HepG2 (cell line): ENCODE results near the gene RNASE7. TPM values are rescaled to one million over a fixed set of nuclear protein-coding genes. Genes with fewer than 3 reads are reported as not detected.
A peak's percentile ranks its signal among the peaks of the same experiment; 100 is the strongest.

Experiments used
- CC2D1A ChIP-seq: sonication (generic); formaldehyde crosslinking; IDR thresholded peaks from 2 replicates; pipeline ENCODE4 v1.8.1; 2023; ENCODE audit warnings: mild to moderate bottlenecking, missing genetic modification reagents
- GPN1 ChIP-seq: sonication (generic); formaldehyde crosslinking; IDR thresholded peaks from 2 replicates; pipeline ENCODE4 v1.5.1; 2020; ENCODE audit warnings: missing genetic modification reagents, borderline replicate concordance
- HOXA9 ChIP-seq: sonication (generic); formaldehyde crosslinking; IDR thresholded peaks from 2 replicates; pipeline ENCODE4 v1.8.1; 2022; ENCODE audit warnings: missing genetic modification reagents, mild to moderate bottlenecking, moderate library complexity, borderline replicate concordance
- ISL2 ChIP-seq: sonication (generic); formaldehyde crosslinking; IDR thresholded peaks from 2 replicates; pipeline ENCODE4 v1.5.0; 2020; ENCODE audit warnings: missing genetic modification reagents
- JARID2 ChIP-seq: sonication (generic); formaldehyde crosslinking; IDR thresholded peaks from 2 replicates; pipeline ENCODE4 v1.8.1; 2023; ENCODE audit warnings: missing genetic modification reagents, inconsistent platforms; ENCODE audit not compliant: insufficient replicate concordance
- JUND ChIP-seq: sonication (generic); formaldehyde crosslinking; IDR thresholded peaks from 2 replicates; pipeline ENCODE4 v1.8.0; 2022; ENCODE audit warnings: mild to moderate bottlenecking, missing genetic modification reagents
- NONO ChIP-seq, 2 experiments: fragments of 450-650 bp in 1 of 2; sonication (generic) in 1 of 2; formaldehyde crosslinking in 1 of 2; IDR thresholded peaks in 1 of 2; conservative IDR thresholded peaks in 1 of 2; 2 replicates each; pipeline versions ENCODE4 v1.6.1 to v1.8.0; 2017 to 2022; ENCODE audit warnings: mild to moderate bottlenecking in 1 of 2, missing genetic modification reagents in 1 of 2, moderate library complexity in 1 of 2
- PCBP2 ChIP-seq: fragments of 200-400 bp; formaldehyde crosslinking; optimal IDR thresholded peaks from 2 replicates; pipeline ENCODE3; 2018; ENCODE audit warnings: low read length, low read depth; ENCODE audit not compliant: poor library complexity, severe bottlenecking
- RFX1 ChIP-seq: fragments of 450-650 bp; IDR thresholded peaks from 2 replicates; pipeline ENCODE4 v1.6.1; 2017
- SKI ChIP-seq: fragments of 450-650 bp; IDR thresholded peaks from one replicate; pipeline ENCODE4 v1.6.1; 2018; ENCODE audit warnings: mild to moderate bottlenecking; ENCODE audit not compliant: partially characterized antibody
- SUZ12 ChIP-seq: fragments of 150-350 bp; IDR thresholded peaks from 2 replicates; pipeline ENCODE4 v1.6.1; 2014; ENCODE audit warnings: low read depth, low read length
- TBP ChIP-seq: sonication (generic); formaldehyde crosslinking; IDR thresholded peaks from 2 replicates; pipeline ENCODE4 v1.5.0; 2020; ENCODE audit warnings: missing genetic modification reagents
- U2AF1 ChIP-seq: fragments of 200-400 bp; formaldehyde crosslinking; optimal IDR thresholded peaks from 2 replicates; pipeline ENCODE3; 2017; ENCODE audit warnings: mild to moderate bottlenecking, low read depth, low read length
- ZFX ChIP-seq: sonication (generic); formaldehyde crosslinking; IDR thresholded peaks from 2 replicates; pipeline ENCODE4 v1.4.0; 2020; ENCODE audit warnings: mild to moderate bottlenecking, low read depth, missing genetic modification reagents, moderate library complexity
- ZNF264 ChIP-seq: sonication (generic); formaldehyde crosslinking; IDR thresholded peaks from 2 replicates; pipeline ENCODE4 v1.4.0; 2020; ENCODE audit warnings: missing genetic modification reagents
- ZNF570 ChIP-seq: sonication (generic); formaldehyde crosslinking; IDR thresholded peaks from 2 replicates; pipeline ENCODE4 v1.4.0; 2020; ENCODE audit warnings: mild to moderate bottlenecking, missing genetic modification reagents, borderline replicate concordance
- ZNF605 ChIP-seq: sonication (generic); formaldehyde crosslinking; IDR thresholded peaks from 2 replicates; pipeline ENCODE4 v1.8.0; 2022; ENCODE audit warnings: mild to moderate bottlenecking, missing genetic modification reagents
- ZNF816 ChIP-seq: sonication (generic); formaldehyde crosslinking; IDR thresholded peaks from 2 replicates; pipeline ENCODE4 v1.8.0; 2022; ENCODE audit warnings: missing genetic modification reagents, mild to moderate bottlenecking, borderline replicate concordance
- polyA plus RNA-seq, 8 experiments: library from polyadenylated mRNA; depleted of rRNA in 3 of 8; stranded (reverse) in 7 of 8; unstranded in 1 of 8; fragments of >200 nt; fragmentation: Illumina TruSeq in 4 of 8; extraction: Trizol in 4 of 8; gene quantifications; 2 replicates each; pipeline versions ENCODE4 v1.2.1 to v1.2.3, GENCODE V29; 2011 to 2016; ENCODE audit warnings: low read depth in 4 of 8, missing spikeins in 1 of 8, mixed read lengths in 1 of 8; ENCODE audit not compliant: insufficient read depth in 1 of 8
- total RNA-seq, 5 experiments: library from RNA; depleted of rRNA; stranded (reverse); fragments of >200 nt; fragmentation: Illumina TruSeq; extraction: Trizol; gene quantifications; 2 replicates each; pipeline ENCODE4 v1.2.3, GENCODE V29; 2016; ENCODE audit warnings: low read depth in 1 of 5
- TF ChIP-seq, protein P1 (sequence below): sonication (generic); formaldehyde crosslinking; IDR thresholded peaks from 2 replicates; pipeline ENCODE4 v1.5.0; 2020; ENCODE audit warnings: missing genetic modification reagents, mild to moderate bottlenecking, borderline replicate concordance
- TF ChIP-seq, protein P2 (sequence below): sonication (generic); formaldehyde crosslinking; IDR thresholded peaks from 2 replicates; pipeline ENCODE4 v1.5.0; 2020; ENCODE audit warnings: mild to moderate bottlenecking, low read depth, missing genetic modification reagents, borderline replicate concordance
- TF ChIP-seq, protein P3 (sequence below): sonication (generic); formaldehyde crosslinking; IDR thresholded peaks from 2 replicates; pipeline ENCODE4 v1.5.1; 2020; ENCODE audit warnings: mild to moderate bottlenecking, missing genetic modification reagents, moderate library complexity
- TF ChIP-seq, protein P4 (sequence below), 2 experiments: sonication (generic) in 1 of 2; formaldehyde crosslinking in 1 of 2; IDR thresholded peaks; 2 replicates each; pipeline versions ENCODE4 v1.4.0 to v1.6.1; 2018 to 2020; ENCODE audit warnings: missing genetic modification reagents in 2 of 2, borderline replicate concordance in 1 of 2, low read depth in 1 of 2, mild to moderate bottlenecking in 1 of 2, missing biosample characterization in 1 of 2

The RNASE7 gene
- total and polyA plus RNA-seq, 2 of the 13 experiments (the other 11 are each of a cell fraction or from before 2014, with no cell fraction given) = 0.04 TPM; not detected in 1

DNA sequence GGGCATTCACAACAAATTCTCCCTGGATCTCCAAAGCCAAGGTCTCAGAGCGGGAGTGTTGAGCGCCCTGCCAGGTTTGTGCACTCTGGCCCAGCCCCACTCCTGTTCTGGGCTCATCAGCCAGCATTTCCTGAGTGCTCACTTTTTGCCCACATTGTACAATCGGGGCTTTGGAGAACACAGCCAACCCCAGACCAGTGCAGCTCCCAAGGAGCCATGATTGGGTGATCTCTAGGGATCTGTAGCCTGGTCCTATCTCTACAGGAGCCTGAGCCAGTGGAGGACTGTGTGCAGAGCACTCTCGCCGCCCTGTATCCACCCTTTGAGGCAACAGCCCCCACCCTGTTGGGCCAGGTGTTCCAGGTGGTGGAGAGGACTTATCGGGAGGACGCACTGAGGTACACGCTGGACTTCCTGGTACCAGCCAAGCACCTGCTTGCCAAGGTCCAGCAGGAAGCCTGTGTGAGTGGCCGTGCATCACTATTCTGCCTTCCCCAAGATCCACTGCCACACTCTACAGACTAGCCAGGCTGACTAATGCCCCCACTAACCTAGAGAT, 30.7 kb downstream of the RNASE7 start (continued):
- TF ChIP-seq CC2D1A (CRISPR knock-in tag) = no peak
- no peak for TF ChIP-seq U2AF1
- TF ChIP-seq HOXA9 (CRISPR knock-in tag) = no peak
- no peak for TF ChIP-seq SUZ12
- TF ChIP-seq, protein P1, sequence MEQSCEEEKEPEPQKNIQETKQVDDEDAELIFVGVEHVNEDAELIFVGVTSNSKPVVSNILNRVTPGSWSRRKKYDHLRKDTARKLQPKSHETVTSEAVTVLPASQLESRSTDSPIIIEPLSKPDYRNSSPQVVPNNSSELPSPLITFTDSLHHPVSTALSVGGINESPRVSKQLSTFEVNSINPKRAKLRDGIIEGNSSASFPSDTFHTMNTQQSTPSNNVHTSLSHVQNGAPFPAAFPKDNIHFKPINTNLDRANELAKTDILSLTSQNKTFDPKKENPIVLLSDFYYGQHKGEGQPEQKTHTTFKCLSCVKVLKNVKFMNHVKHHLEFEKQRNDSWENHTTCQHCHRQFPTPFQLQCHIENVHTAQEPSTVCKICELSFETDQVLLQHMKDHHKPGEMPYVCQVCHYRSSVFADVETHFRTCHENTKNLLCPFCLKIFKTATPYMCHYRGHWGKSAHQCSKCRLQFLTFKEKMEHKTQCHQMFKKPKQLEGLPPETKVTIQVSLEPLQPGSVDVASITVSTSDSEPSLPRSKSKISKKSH (CRISPR knock-in tag) = peak; percentile 67; the same call in 1 of the 2 replicates
- no peak for TF ChIP-seq ISL2 (CRISPR knock-in tag)
- TF ChIP-seq SKI = no peak
- no peak for TF ChIP-seq ZNF570 (CRISPR knock-in tag)
- TF ChIP-seq JARID2 = no peak
- TF ChIP-seq ZFX (CRISPR knock-in tag) = 0 out of 2 replicates have a peak, but pooled peaks have one; percentile 11
- no peak for TF ChIP-seq TBP (CRISPR knock-in tag)
- TF ChIP-seq PCBP2 = no peak
- TF ChIP-seq, protein P2, sequence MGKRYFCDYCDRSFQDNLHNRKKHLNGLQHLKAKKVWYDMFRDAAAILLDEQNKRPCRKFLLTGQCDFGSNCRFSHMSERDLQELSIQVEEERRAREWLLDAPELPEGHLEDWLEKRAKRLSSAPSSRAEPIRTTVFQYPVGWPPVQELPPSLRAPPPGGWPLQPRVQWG (CRISPR knock-in tag) = no peak
- TF ChIP-seq RFX1 = no peak
- no peak for TF ChIP-seq JUND
- no peak for TF ChIP-seq ZNF605 (CRISPR knock-in tag)
- TF ChIP-seq ZNF816 (CRISPR knock-in tag) = no peak
- TF ChIP-seq, protein P3, sequence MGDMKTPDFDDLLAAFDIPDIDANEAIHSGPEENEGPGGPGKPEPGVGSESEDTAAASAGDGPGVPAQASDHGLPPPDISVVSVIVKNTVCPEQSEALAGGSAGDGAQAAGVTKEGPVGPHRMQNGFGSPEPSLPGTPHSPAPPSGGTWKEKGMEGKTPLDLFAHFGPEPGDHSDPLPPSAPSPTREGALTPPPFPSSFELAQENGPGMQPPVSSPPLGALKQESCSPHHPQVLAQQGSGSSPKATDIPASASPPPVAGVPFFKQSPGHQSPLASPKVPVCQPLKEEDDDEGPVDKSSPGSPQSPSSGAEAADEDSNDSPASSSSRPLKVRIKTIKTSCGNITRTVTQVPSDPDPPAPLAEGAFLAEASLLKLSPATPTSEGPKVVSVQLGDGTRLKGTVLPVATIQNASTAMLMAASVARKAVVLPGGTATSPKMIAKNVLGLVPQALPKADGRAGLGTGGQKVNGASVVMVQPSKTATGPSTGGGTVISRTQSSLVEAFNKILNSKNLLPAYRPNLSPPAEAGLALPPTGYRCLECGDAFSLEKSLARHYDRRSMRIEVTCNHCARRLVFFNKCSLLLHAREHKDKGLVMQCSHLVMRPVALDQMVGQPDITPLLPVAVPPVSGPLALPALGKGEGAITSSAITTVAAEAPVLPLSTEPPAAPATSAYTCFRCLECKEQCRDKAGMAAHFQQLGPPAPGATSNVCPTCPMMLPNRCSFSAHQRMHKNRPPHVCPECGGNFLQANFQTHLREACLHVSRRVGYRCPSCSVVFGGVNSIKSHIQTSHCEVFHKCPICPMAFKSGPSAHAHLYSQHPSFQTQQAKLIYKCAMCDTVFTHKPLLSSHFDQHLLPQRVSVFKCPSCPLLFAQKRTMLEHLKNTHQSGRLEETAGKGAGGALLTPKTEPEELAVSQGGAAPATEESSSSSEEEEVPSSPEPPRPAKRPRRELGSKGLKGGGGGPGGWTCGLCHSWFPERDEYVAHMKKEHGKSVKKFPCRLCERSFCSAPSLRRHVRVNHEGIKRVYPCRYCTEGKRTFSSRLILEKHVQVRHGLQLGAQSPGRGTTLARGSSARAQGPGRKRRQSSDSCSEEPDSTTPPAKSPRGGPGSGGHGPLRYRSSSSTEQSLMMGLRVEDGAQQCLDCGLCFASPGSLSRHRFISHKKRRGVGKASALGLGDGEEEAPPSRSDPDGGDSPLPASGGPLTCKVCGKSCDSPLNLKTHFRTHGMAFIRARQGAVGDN = peak; percentile 39
- TF ChIP-seq, protein P4, sequence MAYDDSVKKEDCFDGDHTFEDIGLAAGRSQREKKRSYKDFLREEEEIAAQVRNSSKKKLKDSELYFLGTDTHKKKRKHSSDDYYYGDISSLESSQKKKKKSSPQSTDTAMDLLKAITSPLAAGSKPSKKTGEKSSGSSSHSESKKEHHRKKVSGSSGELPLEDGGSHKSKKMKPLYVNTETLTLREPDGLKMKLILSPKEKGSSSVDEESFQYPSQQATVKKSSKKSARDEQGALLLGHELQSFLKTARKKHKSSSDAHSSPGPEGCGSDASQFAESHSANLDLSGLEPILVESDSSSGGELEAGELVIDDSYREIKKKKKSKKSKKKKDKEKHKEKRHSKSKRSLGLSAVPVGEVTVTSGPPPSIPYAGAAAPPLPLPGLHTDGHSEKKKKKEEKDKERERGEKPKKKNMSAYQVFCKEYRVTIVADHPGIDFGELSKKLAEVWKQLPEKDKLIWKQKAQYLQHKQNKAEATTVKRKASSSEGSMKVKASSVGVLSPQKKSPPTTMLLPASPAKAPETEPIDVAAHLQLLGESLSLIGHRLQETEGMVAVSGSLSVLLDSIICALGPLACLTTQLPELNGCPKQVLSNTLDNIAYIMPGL (CRISPR knock-in tag; IDR thresholded peaks at IDR 0.05; ENCODE audit: borderline replicate concordance in 1 of 2, low read depth in 1 of 2) = no peak
- TF ChIP-seq ZNF264 (CRISPR knock-in tag) = no peak
- TF ChIP-seq GPN1 = no peak
- no peak for TF ChIP-seq NONO (IDR thresholded peaks at IDR 0.05)
- 0 out of 2 replicates have a peak, but pooled peaks have one; percentile 33 for TF ChIP-seq NONO (CRISPR knock-in tag; conservative IDR thresholded peaks at IDR 0.05)
